NCI-H345 treated with DMSO at 0.1 percent for 48 hours (cell line): ENCODE results near the gene WNT5A.

Source experiments
- DNase-seq: peaks from one replicate; lab custom pipeline; 2025; ENCODE audit not compliant: unreplicated experiment; lab: John Stamatoyannopoulos, UW

WNT5A gene

GRCh38 chr3:55452886-55453285 lies 34.2 kb downstream of the WNT5A start:
- no peak for DNase-seq

GRCh38 chr3:55449527-55449926 lies 37.6 kb downstream of the WNT5A start:
- no peak for DNase-seq

GRCh38 chr3:55446850-55447249 lies 40.3 kb downstream of the WNT5A start:
- DNase-seq = no peak

DNA sequence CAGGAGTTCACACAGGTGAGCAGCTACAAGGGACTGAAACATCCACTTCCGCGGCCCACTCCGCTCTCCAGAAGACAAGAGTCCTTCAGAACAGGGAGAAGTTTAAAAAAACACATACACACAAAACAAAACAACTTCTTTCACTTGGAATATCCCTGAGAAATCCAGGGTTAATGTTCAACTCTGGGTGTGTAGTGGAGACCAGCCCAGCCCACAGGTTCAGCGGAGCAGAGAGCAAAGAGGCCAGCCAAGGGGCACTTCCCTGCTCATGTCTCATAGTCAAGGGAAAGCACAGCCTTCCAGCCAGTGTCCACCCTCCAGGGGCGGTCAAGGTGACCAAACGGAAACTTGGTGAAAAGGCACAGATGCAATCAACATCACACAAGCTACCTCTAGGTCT lies 41.6 kb downstream of the WNT5A start:
- no peak for DNase-seq

- DNase-seq = no peak
Observed at GRCh38 chr3:55443346-55443745, 43.8 kb downstream of the WNT5A start.

DNA sequence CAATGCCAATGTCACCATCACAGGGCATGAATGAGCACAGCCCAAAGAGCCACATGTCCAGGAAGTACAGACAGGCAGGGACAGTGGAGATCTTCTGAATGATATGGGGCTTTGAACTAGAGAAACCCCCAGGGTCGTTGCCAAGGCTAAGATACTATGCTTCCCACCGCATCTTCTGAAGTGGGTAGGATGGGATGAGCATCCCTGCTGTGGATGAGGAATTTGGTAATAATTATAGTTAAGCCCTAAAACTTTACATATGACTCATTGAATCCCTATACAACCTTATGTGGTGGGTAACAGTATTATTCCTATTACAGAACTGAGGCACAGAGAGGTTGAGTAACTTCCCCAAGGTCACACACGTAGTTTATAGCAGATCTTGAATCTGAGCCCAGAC lies 44.2 kb downstream of the WNT5A start:
- no peak for DNase-seq

GRCh38 chr3:55441499-55441898 lies 45.6 kb downstream of the WNT5A start:
- no peak for DNase-seq

- no peak for DNase-seq
Observed at GRCh38 chr3:55440104-55440708, 46.9 kb downstream of the WNT5A start.

DNA sequence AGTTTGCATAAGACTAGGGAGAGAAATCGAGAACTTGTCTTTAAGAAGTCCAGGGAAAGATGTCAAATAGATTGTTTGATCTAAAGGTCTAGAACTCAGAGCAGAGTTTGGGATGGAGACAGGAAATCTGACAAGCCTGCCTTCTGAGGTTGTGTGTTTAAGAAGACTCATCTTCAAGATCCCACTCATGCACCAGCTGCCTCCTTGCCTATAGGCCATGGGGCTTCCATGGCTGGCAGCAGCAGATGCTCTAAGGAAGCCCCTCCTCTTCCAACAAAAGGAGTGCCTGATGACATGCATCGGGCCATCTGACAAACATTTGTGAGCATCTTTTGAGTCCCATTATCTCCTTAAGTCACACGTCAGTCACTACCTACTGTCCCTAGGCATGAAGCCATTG lies 47.4 kb downstream of the WNT5A start:
- no peak for DNase-seq

DNA sequence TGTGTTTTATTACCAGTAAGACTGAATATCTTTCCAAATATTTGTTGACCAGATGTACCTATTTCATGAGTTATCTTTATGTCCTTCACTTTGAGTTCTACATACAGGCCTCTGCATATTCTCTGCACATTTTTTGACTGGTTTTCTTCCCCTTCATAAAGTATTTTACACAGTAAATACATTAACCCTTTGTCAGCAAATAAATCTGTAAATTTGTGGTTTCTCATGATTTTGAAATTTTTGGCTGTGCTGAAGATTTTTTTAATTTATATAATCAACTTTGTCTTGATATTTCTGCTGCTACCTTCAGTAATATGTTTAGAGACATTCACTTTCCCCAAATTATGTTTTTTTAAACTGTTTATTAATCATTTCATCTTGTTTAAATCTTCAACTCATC lies 50.5 kb downstream of the WNT5A start:
- DNase-seq = no peak

GRCh38 chr3:55435491-55435890 lies 51.6 kb downstream of the WNT5A start:
- DNase-seq = no peak

DNA sequence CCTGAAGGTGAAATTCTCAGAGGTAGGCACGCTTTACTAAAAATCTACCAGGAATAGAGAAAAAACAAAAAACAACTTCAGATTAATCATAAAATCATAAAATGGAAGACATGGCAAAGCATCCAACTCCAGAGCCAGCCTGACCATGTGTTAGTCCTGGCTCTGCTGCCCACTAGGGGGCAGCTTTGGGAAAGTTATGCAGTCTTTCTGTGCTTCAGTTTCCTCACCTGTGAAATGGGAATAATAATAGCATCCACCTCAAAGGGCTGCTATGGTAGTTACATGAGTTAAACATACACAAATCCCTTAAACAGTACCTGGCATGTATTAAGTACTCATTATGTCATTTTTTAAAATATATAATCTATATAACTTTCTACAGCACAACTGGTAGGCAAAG lies 52.3 kb downstream of the WNT5A start:
- no peak for DNase-seq

DNA sequence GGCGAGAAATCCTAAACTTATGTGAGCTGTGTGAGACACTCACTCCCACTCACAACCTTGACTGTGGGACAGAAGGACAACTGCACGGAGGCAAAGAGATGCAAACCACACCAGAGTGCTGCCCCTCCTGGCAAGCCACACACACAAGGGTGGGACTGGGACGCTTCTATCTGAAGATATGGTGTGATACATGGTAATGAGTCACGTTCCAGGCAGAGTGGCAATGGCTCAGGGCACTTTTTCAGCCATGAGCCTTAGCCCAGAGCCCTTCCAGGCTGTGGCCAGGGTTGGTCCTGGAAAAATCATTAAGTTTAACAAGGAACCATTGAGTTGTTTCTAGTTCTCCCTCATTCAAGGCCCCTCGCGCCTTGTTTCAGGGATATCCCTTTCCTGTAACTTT lies 56.1 kb downstream of the WNT5A start:
- DNase-seq = no peak

- DNase-seq = no peak
Observed at GRCh38 chr3:55427739-55428138, 59.4 kb downstream of the WNT5A start.

GRCh38 chr3:55426486-55426885 lies 60.6 kb downstream of the WNT5A start:
- no peak for DNase-seq

GRCh38 chr3:55423782-55424181 lies 63.3 kb downstream of the WNT5A start:
- DNase-seq = no peak

DNA sequence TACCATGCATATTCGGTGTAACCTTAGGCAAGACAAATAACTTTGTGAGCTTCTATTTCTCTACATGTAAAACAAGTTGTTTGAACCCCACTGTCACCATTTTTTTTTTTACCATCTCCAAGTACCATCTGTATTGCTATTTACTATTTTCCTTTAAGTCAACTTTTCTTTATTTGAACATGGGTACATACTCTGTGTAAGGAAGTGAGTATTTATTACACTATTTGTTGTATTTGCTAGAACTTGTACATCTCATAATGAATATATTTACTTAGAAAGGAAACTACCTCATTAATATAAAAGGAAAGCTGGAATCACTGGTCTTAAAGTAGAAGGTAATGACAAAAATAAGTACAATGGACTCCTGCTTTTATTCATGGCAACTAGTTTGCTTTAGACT lies 69.9 kb downstream of the WNT5A start:
- DNase-seq = no peak

DNA sequence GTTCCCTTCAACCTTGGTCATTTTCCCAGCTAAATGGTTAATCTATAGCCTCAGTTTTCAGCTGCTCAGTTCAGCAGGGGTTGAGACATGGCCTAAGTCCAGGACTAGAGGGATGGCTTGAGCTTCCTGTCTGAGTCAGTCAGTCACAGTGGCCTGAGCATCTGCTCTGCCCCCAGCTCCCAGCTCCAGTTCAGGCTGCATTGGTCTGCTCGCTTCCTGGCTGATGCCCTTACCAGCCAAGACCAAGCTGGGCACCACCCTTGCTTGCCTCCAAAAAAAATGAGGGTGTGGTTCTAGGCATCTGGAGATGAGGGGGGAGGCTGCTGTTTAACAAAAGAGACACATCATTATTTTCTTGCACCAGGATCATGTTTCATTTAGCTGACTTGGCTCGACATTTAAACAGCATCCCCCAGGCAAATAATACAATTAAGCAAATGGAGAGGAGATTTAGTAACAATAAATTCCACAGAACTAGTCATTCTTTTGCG lies 70.7 kb downstream of the WNT5A start:
- no peak for DNase-seq
